NCI-H2107 treated with DMSO at 0.1 percent for 48 hours (cell line): Measurements from ENCODE around the gene ZNF217.
A peak's percentile ranks its signal among the peaks of the same experiment; 100 is the strongest.
"Not testable (repeated sequence)": the region's sequence is repeated elsewhere in the genome, so short reads cannot be mapped to it uniquely, and the experiment has no call there.

Experiments
- DNase-seq: peaks from one replicate; lab custom pipeline; 2025; ENCODE audit not compliant: unreplicated experiment; lab: John Stamatoyannopoulos, UW

The ZNF217 gene

DNA sequence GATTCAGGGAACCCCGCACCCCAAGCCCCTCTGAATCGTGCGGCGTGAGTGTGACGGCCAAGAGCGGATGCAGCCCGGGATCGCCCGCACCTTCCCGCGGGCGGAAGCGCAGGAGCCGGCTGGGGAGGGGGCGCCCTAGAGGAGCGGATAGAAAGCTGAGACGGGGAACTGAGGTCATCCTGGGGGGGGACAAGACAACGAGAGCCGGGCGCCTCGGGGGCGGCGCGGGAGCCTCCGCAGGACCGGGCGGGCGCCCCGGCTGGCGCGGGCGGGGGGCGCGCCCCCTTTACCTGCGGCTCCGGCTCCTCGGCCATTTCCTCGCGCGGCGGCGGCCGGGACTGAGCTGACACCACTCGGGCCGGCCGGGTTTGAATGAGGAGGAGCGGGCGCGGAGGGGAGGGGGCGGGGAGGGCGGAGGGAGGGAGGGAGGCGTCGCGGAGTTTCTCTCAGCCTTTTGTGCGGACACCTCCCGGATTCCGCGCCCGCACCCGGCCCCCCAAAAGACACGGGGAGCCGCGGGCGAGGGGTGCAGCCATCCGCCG, at the start of gene ZNF217:
Gene ZNF217, minus strand, starts transcription at position 374 of the 542 bp plus-strand sequence. CDS start 11,013 bp downstream, outside the sequence.
- DNase-seq, result not testable (repeated sequence)

DNA sequence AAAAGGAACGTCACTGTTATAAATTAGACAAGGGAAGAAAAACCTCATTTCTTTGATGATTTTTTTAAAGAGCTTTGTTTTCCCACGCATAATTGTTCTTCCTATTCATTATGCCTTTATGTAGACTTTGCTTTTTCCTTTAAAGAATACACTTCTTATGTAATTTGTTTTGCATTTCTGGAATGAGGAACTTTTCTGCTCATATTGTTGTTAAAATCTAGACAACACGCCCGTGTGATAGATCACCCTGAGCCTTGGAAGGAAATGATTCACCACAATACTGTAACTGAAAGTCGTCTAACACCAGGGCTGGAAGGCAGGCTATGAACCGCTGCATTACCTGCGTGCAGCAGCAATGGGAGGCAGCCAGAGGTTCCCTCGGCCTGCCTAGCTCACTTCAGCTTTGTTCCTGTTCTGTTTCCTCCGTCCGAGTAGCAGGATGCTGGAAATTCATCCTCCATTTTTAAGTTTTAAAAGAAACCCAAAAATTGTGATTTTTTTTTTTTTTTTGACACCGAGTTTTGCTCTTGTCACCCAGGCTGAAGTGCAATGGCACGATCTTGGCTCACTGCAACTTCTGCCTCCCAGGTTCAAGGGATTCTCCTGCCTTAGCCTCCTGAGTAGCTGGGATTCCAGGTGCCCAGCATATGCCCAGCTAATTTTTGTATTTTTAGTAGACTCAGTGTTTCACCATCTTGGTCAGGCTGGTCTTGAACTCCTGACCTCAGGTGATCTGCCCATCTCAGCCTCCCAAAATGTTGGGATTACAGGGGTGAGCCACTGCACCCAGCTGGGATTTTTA, 49.6 kb upstream of the ZNF217 start:
- peak; percentile 72 for DNase-seq

GRCh38 chr20:53642196-53643030, 48.8 kb upstream of the ZNF217 start:
- DNase-seq, result peak; percentile 93

DNA sequence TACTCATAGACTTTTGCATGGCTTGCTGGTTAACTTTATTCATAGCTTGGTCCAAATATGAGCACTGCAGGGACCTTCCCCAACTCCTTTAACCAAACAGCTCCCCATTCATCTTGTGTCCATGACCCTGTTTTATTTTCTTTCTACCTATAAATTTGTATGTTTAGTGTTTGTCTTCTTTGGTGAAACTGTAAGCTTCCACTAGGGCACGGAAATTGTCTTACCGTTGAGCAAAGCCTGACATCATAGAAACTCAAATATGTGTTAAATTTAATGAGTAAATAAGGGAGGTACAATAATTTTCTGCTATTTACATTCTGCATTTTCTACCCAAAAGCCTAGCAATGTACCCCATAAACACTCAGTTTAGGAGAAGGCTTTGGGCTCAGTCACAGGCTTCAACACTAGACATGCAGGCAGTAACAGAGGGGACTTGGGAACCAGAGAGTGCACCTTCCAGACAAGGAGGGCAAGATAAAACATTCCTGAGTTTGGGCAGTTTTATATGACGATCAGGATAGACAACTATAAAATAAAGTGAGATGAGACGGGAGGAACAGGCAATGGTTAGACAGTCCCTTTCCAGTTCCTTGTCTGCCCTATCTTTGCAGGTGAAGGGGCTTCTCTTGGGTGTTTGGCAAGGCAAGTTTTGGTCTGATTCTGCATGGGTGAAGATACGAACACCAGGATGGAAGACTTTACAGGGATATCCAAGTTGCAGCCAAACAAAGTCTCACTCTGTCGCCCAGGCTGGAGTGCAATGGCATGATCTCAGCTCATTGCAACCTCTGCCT, 46.2 kb upstream of the ZNF217 start:
- no peak for DNase-seq

DNA sequence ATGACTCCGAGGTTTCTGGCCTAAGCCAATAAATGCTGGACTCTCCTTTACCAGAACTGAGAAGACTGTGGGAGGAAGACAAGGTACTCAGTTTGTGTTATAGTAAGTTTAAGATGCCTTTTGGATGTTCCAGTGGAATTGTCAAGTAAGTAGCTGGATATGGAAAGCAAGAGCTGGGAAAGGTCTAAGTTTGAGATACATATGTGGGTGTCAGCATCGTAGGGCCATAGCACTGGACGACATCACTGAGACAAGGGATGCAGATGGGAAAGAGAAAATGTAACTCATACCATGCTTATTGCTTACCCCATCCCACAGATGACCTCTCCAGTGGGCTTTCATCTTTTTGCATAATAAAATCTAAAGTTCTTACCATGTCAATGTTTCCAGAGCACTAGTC, 45.5 kb upstream of the ZNF217 start:
- DNase-seq, result no peak

GRCh38 chr20:53637310-53637709, 43.7 kb upstream of the ZNF217 start:
- DNase-seq, result not testable (repeated sequence)

DNA sequence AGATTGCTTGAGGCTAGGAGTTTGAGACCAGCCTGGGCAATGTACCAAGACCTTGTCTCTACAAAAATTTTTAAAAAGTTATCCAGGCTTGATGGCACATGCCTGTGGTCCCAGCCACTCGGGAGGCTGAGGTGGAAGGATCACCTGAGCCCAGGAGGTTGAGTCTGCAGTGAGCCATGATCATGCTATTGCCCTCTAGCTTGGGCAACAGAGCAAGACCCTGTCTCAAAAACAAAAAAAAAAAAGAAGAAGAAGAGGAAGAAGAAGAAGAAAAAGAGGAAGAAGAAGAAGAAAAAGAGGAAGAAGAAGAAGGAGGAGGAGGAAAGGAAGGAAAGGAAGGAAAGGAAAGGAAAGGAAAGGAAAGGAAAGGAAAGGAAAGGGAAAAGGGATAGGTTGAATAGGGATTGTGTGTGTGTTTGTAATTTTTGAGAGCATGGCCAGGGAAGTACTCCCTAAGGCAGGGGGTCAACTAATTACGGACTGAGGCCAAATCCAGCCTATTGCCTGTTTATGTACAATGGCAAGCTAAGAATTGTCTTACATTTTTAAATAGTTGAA, 43.0 kb upstream of the ZNF217 start:
- DNase-seq, result no peak

DNA sequence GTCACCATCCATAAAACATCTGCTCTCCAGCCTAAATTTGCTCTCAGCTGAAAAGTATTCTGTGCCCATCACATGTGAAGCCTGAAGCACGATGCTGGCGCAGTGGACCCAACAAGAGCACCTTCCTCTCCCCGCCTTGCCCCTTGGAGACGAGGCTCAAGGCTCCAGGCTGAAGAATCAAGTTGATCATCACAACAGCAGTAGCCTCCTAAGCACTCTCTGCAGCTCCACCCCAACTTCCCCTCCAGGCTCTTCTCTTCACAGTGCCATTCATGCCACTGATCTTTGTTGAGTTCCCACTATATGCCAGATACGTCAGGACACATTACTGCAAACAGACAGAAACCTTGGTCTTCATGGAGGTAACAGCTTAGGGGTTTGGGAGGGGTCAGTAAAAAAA, 41.6 kb upstream of the ZNF217 start:
- DNase-seq, result no peak

- no peak for DNase-seq
Observed at GRCh38 chr20:53631909-53632662, 38.4 kb upstream of the ZNF217 start.

GRCh38 chr20:53629436-53629835, 35.8 kb upstream of the ZNF217 start:
- DNase-seq, result no peak

- DNase-seq, result not testable (repeated sequence)
Observed at GRCh38 chr20:53628758-53629157, 35.1 kb upstream of the ZNF217 start.

DNA sequence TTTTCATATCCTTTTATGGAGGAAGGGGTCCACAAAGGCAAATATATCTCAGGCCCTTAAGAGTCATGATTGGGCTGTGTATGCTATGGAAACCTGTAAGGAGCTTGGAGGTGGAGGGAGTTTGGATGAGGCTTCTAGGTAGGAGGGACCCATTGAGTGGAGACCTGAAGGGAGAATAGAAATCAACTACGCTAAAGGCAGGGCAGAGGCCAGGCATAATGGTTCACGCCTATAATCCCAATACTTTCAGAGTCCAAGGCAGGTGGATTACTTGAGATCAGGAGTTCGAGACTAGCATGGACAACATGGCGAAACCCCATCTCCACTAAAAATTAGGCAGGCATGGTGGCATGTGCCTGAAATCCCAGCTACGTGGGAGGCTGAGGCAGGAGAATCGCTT, 34.4 kb upstream of the ZNF217 start:
- no peak for DNase-seq

DNA sequence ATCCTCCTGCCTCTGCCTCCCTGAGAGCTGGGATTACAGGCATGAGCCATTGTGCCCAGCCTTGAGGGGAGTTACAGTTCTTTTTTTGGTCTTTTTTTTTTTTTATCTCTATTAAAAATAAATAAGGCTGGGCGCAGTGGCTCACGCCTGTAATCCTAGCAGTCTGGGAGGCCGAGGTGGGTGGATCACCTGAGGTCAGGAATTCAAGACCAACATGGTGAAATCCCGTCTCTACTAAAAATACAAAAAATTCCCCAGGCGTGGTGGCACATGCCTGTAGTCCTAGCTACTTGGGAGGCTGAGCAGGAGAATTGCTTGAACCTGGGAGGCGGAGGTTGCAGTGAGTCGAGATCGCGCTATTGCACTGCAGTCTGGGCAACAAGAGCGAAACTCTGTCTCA, 33.4 kb upstream of the ZNF217 start:
- not testable (repeated sequence) for DNase-seq

DNA sequence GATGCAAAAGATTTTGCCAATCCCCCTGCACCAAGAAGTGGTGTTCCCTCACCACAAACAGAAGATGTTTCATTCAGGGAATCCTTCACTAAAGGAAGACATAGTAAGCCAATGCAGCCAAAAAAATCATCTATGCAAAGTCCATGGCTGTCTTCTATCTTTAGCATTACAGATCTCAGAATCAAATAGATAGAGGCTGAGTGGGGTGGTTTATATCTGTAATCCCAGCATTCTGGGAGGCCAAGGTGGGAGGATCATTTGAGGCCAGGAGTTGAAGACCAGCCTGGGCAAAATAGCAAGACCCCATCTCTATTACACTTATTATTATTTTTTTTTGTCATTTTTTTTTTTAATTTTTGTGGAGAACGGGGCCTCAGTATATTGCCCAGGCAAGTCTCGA, 32.9 kb upstream of the ZNF217 start:
- no peak for DNase-seq

- no peak for DNase-seq
Observed at GRCh38 chr20:53625311-53626129, 31.9 kb upstream of the ZNF217 start.

DNA sequence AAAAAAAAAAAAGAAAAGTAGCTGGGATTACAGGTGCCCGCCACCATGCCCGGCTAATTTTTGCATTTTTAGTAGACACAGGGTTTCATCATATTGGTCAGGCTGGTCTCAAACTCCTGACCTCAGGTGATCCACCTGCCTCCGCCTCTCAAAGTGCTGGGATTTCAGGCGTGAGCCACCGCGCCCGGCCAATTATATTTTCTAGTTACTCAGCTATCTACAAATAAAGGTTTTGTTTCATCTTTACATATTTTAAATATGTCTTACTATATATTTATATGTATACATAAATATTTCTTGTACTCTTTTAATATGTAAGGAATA, 31.2 kb upstream of the ZNF217 start:
- not testable (repeated sequence) for DNase-seq

DNA sequence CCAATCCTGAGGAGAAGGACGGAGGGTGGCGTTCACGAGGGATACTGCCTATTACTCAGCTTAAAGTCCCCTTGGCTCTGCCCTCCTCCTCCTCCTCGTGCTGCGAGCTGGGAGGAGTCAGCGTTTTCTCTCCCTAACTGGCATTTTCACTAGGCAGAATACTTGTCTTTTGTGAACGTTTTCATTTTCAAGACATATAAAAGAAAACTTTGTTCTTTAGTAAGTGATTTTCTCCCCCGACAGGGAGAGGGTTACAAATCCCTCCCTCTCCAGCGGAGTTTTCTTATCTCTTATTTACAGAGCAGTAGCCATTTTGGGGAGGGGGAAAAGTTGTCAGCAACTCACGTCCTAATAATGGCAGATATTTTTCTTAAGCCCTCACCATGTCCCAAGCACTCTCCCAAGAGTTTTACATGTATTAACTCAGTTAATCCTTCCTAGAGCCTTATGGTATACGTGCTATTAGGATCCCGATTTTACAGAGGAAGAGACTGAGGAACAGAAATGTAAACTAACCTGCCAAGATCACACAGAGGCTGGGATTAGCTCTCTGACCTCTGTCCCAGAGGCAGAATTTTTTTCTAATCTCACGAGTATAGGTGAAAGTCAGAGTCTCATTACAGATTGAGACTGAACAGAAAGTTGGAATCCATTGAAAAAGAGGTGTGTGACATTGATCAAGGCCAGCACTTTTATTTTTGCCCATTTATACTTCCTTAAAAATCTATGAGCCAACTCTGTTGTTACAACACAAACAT, 30.0 kb upstream of the ZNF217 start:
- DNase-seq, result peak; percentile 80

DNA sequence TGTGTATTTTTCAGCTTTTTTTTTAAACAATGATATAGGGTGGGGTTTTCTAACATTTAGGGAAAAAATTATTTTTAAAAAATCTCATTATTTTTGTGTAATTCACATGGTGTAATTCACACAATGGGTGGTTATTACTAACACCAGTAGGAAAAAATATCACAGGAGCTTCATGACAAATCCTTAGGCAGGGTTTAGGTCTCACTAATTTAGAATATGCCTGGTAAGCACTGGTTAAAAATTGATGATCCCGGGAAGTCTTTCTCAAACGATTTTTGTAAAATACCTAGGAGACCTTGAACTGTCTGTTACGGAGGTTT, 29.5 kb upstream of the ZNF217 start:
- no peak for DNase-seq
